HG02588 (cell line): ENCODE results near the gene PTRH1.

ENCODE experiments used
- ATAC-seq: cut with Tn5 transposase; IDR thresholded peaks from one replicate; pipeline ENCODE4 v1.9.1; 2021; ENCODE audit warnings: mild to moderate bottlenecking, moderate library complexity; ENCODE audit not compliant: unreplicated experiment

The PTRH1 gene

GRCh38 chr9:127664678-127665507 lies 50.6 kb downstream of the PTRH1 start:
- ATAC-seq = no peak

- no peak for ATAC-seq
Observed at GRCh38 chr9:127664324-127664677, 51.2 kb downstream of the PTRH1 start.
